GM21529 (cell line): ENCODE data around the gene MEIS3.
A peak's percentile ranks its signal among the peaks of the same experiment; 100 is the strongest.

Experiments
- ATAC-seq: cut with Tn5 transposase; IDR thresholded peaks from one replicate; pipeline ENCODE4 v1.9.1; 2021; ENCODE audit not compliant: unreplicated experiment

Gene MEIS3

GRCh38 chr19:47435883-47436417 lies 16.6 kb upstream of the MEIS3 start:
- ATAC-seq: no peak

- no peak for ATAC-seq
Measured at GRCh38 chr19:47435196-47435595, 15.9 kb upstream of the MEIS3 start.

- ATAC-seq: no peak
Measured at GRCh38 chr19:47434088-47434487, 14.8 kb upstream of the MEIS3 start.

GRCh38 chr19:47433121-47433520 lies 13.8 kb upstream of the MEIS3 start:
- ATAC-seq: no peak

GRCh38 chr19:47432499-47432898 lies 13.2 kb upstream of the MEIS3 start:
- no peak for ATAC-seq

- no peak for ATAC-seq
Measured at GRCh38 chr19:47432091-47432490, 12.8 kb upstream of the MEIS3 start.

- no peak for ATAC-seq
Measured at GRCh38 chr19:47430041-47430802, 10.9 kb upstream of the MEIS3 start.

GRCh38 chr19:47429140-47429793 lies 9.9 kb upstream of the MEIS3 start:
- no peak for ATAC-seq

- peak; percentile 77 for ATAC-seq
Measured at GRCh38 chr19:47428177-47428894, 9.0 kb upstream of the MEIS3 start.

- no peak for ATAC-seq
Measured at GRCh38 chr19:47427241-47428176, 8.2 kb upstream of the MEIS3 start.

- ATAC-seq: no peak
Measured at GRCh38 chr19:47423203-47423882, 4.0 kb upstream of the MEIS3 start.

GRCh38 chr19:47422417-47423163 lies 3.3 kb upstream of the MEIS3 start:
- no peak for ATAC-seq

- no peak for ATAC-seq
Measured at GRCh38 chr19:47421844-47422395, 2.6 kb upstream of the MEIS3 start.

GRCh38 chr19:47421244-47421786 lies 2.0 kb upstream of the MEIS3 start:
- no peak for ATAC-seq

GRCh38 chr19:47419789-47420188 lies 462 bp upstream of the MEIS3 start:
- no peak for ATAC-seq

- no peak for ATAC-seq
Measured at GRCh38 chr19:47418692-47419029, 666 bp downstream of the MEIS3 start.

GRCh38 chr19:47417746-47418691 lies 1.3 kb downstream of the MEIS3 start:
- no peak for ATAC-seq
